ENCODE measurements around the gene LILRA5. TPM values are rescaled to one million over a fixed set of nuclear protein-coding genes. Genes with fewer than 3 reads are reported as not detected.
"Not testable (repeated sequence)": the region's sequence is repeated elsewhere in the genome, so short reads cannot be mapped to it uniquely, and the experiment has no call there.

LILRA5 gene
- total and polyA plus RNA-seq, 10 of the 15 experiments (the other 5 are each of a cell fraction or from before 2014, with no cell fraction given), result 0.05 to 1.2 (median 0.36) TPM; not detected in 4

DNA sequence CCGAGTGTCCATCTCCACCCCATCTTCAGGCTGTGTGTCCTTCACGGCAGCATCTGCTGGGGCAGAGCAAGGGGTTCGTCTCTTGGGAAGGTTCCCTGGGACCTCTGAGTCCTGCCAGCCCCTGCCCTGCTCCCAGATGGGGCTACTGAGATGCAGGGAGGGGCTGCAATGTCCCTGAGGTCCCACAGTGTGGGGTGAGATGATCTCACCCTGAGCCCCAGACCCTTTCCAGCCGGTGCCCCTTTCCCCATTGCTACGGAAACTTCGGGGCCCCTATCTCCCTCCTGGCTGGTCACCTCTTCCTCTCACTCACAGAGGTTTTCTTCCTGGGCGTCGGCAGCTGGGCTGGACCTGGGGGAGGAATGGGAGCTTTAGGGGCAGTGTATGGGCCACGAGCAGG lies 37.0 kb downstream of the LILRA5 start:
- Histone ChIP-seq H4K20me1 (ENCODE audit: control insufficient read depth, insufficient read depth) (no peaks in the 10 kb centered on the region), H3K27me3 (replicated peaks in 1 of 2; ENCODE audit: control insufficient read depth in 2 of 2, insufficient read depth in 2 of 2, low read length in 1 of 2) (peaks cover 0 to 1% of the 10 kb centered on the region in 2 experiments; a peak in 2 of 4 replicates), H3K9me3 (replicated peaks; ENCODE audit: control insufficient read depth, insufficient read depth, low read length) (no peaks in the 10 kb centered on the region; the same call in 2 of the 3 replicates), H3K79me2 (ENCODE audit: control insufficient read depth, insufficient read depth, low read length) (no peaks in the 10 kb centered on the region), H2AFZ (ENCODE audit: control insufficient read depth, low read depth, low read length) (no peak overlapping the region), H3K27ac (ENCODE audit: control insufficient read depth, insufficient read depth) (no peak overlapping the region), H3K36me3 (ENCODE audit: control insufficient read depth in 2 of 2, insufficient read depth in 2 of 2, low read length in 1 of 2) (no peaks in the 10 kb centered on the region), H3K4me1 (ENCODE audit: control insufficient read depth, insufficient read depth, low read length) (no peaks in the 10 kb centered on the region), H3K4me2 (ENCODE audit: control insufficient read depth, insufficient read depth) (no peak overlapping the region), H3K4me3 (no peak overlapping the region), H3K9ac (ENCODE audit: control insufficient read depth, insufficient read depth, low read length) (no peak overlapping the region)
- POLR2A ChIA-PET, result no interaction called here
- ATAC-seq (no peak), FAIRE-seq (no peak), DNase-seq (ENCODE audit: low read depth, low spot score) (no peak)
- SMC1A ChIA-PET (ENCODE audit: uncharacterized antibody, unreplicated experiment), result no interaction called here
- 23% methylated on average over 5 of the region's 9 CpGs for WGBS (ENCODE audit: insufficient coverage, insufficient replicate concordance, low lambda C conversion rate, missing lambda C conversion rate)
- no TSS peak for BruUV-seq (replicated peaks)
- intact Hi-C loops (cut with micrococcal nuclease; ENCODE audit: unreplicated experiment) (no loop called here), in situ Hi-C loops (cut with MboI) (no loop called here)
- CTCF ChIA-PET, result no interaction called here
- RAD21 ChIA-PET (ENCODE audit: unreplicated experiment), result no interaction called here
- TF ChIP-seq BCL11A (IDR thresholded peaks at IDR 0.05; ENCODE audit: low read depth, low read length) (no peak), RB1 (IDR thresholded peaks at IDR 0.05; ENCODE audit: borderline replicate concordance) (no peak), TAF1 (IDR thresholded peaks at IDR 0.05; ENCODE audit: borderline replicate concordance, low read depth, low read length) (no peak), SIX5 (IDR thresholded peaks at IDR 0.05; ENCODE audit: low read depth, low read length, severe bottlenecking) (no peak), MEF2A (IDR thresholded peaks at IDR 0.05; ENCODE audit: insufficient read depth, low read depth, low read length) (no peak), ESRRA (IDR thresholded peaks at IDR 0.05; ENCODE audit: low read length) (no peak)
- TF ChIP-seq, protein P1, sequence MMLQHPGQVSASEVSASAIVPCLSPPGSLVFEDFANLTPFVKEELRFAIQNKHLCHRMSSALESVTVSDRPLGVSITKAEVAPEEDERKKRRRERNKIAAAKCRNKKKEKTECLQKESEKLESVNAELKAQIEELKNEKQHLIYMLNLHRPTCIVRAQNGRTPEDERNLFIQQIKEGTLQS (IDR thresholded peaks at IDR 0.05; ENCODE audit: borderline replicate concordance, extremely low read depth, low read depth, low read length), result no peak

DNA sequence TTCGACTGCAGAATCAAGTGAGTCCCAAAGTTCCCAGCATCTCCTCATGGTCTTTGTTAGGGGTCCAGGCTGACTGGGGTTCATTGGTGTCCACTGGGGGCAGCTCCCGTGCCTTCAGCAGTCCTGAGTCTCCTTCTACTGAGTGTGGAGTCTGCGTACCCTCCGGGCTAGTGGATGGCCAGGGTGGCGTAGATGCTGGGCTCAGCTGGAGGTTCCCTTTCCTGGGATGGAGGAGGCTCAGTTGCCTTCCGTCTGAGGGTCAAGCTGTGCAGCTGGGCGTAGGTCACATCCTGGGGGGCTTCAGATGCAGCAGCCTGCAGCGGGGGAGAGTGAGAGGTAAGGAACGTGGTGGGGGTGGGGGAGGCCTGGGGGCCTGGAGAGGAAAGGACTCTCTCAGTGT lies 38.5 kb downstream of the LILRA5 start:
- H3K27ac ChIP-seq (ENCODE audit: control insufficient read depth, insufficient read depth); DNase-seq (ENCODE audit: low read depth, low spot score); intact Hi-C loops (cut with micrococcal nuclease; ENCODE audit: unreplicated experiment); H3K4me2 ChIP-seq (ENCODE audit: control insufficient read depth, insufficient read depth); H3K9ac ChIP-seq (ENCODE audit: control insufficient read depth, insufficient read depth, low read length); SMC1A ChIA-PET (ENCODE audit: uncharacterized antibody, unreplicated experiment); RAD21 ChIA-PET (ENCODE audit: unreplicated experiment); in situ Hi-C loops (cut with MboI); H3K36me3 ChIP-seq (ENCODE audit: control insufficient read depth in 2 of 2, insufficient read depth in 2 of 2, low read length in 1 of 2); H3K9me3 ChIP-seq (replicated peaks; ENCODE audit: control insufficient read depth, insufficient read depth, low read length); H3K79me2 ChIP-seq (ENCODE audit: control insufficient read depth, insufficient read depth, low read length); FAIRE-seq; ATAC-seq; BruUV-seq (replicated peaks); H3K27me3 ChIP-seq (replicated peaks in 1 of 2; ENCODE audit: control insufficient read depth in 2 of 2, insufficient read depth in 2 of 2, low read length in 1 of 2); CTCF ChIA-PET; H3K4me3 ChIP-seq; H4K20me1 ChIP-seq (ENCODE audit: control insufficient read depth, insufficient read depth); POLR2A ChIA-PET; H2AFZ ChIP-seq (ENCODE audit: control insufficient read depth, low read depth, low read length); H3K4me1 ChIP-seq (ENCODE audit: control insufficient read depth, insufficient read depth, low read length): not testable (repeated sequence)
- 34% methylated on average over 7 of the region's 9 CpGs for WGBS (ENCODE audit: insufficient coverage, insufficient replicate concordance, low lambda C conversion rate, missing lambda C conversion rate)
